Activated CD4-positive, alpha-beta T cell treated with anti-CD3 and anti-CD28 coated beads, Interleukin-2, amount 10 ng/mL, durations not matched to agents 7 days and 5 days (primary cell): ENCODE results near the gene ZNF862. TPM values are rescaled to one million over a fixed set of nuclear protein-coding genes. Genes with fewer than 3 reads are reported as not detected.

ENCODE experiments used
- CTCF ChIA-PET: fragments of 350-600 bp; sonication (Branson Sonifier 250); formaldehyde crosslinking; loops from one replicate; lab custom pipeline; 2021; ENCODE audit warnings: antibody characterized with exemption; lab: Charles Lee
- POLR2A ChIA-PET: fragments of 350-600 bp; sonication (Branson Sonifier 250); formaldehyde crosslinking; loops from one replicate; lab custom pipeline; 2021; ENCODE audit warnings: antibody characterized with exemption; lab: Charles Lee
- DNase-seq: peaks from one replicate; pipeline ENCODE4 v3.0.0-alpha.2; 2020
- H3K27ac Mint-ChIP-seq: one replicate; pipeline ENCODE4 v1.8.0; 2021; ENCODE audit warnings: mild to moderate bottlenecking, moderate library complexity, mixed read lengths
- H3K27me3 Mint-ChIP-seq: one replicate; pipeline ENCODE4 v1.8.0; 2021; ENCODE audit warnings: mixed read lengths
- H3K36me3 Mint-ChIP-seq: one replicate; pipeline ENCODE4 v1.8.0; 2021; ENCODE audit warnings: low read depth, mixed read lengths
- H3K4me1 Mint-ChIP-seq: one replicate; pipeline ENCODE4 v1.8.0; 2021; ENCODE audit warnings: mixed read lengths
- H3K4me3 Mint-ChIP-seq: one replicate; pipeline ENCODE4 v1.8.0; 2021; ENCODE audit warnings: mild to moderate bottlenecking, moderate library complexity, mixed read lengths
- H3K9me3 Mint-ChIP-seq: one replicate; pipeline ENCODE4 v1.8.0; 2021; ENCODE audit warnings: mixed read lengths
- total RNA-seq, 2 experiments: library from RNA; stranded (reverse); gene quantifications; one replicate each; pipeline ENCODE4 v1.2.3, GENCODE V29; 2021

ZNF862 gene
- total RNA-seq, 2 experiments from 2014 or later = 31.3 to 35.8 TPM

DNA sequence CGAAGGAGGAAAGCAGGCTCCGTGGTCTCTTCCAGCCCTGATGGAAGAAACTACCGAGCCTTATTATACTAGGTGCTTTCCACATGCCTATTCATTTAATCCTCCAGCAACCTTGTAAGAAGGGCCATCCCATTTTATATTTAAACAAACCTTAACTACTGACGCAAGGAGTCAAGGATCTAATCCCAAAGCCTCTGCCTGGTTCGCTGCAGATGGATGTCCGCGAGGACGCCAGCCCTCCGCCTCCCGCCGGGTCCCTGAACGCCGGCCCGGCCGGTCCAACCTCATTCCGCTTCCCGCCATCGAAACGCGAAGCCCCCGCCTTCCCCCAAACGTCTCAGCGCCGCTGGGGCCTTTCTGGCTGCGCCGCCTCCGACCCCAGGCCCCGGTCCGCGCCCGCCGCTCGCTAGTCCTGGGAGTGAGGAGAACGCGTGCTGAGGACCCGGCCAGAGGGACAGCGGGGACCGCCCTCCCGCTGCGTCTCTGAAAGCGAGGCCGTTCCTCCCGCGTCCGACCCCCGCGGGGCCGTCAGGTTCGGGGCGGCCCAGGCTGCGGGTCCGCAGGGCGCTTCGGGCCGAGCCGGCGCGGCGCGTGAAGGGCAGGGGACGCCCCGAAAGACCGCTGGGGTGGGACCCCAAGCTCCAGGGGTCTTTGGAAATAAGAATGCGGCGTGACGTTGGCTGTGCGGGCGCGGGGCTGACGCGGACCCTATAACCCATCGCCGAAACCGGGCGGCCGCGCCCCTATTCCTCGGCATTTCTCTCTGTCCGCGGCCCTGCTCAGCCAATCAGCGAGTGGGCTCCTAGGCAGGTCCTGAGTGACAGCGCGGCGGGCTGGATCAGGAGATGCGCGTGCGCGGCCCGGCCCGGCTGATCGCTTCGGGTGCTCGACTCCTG is 35.1 kb downstream of the ZNF862 start, which contains the start of gene ATP6V0E2:
TSS of gene ATP6V0E2 (plus strand) at position 896 of the 896 bp plus-strand sequence. CDS start 97 bp downstream, outside the sequence.
- ChIA-PET CTCF (no interaction called here), POLR2A (no interaction called here)
- DNase-seq = peak; percentile 94
- peaks cover 74% of the 10 kb centered on the region for H3K4me1 Mint-ChIP-seq
- H3K4me3 Mint-ChIP-seq = peak within 1 kb of the TSS; percentile 78
- H3K36me3 Mint-ChIP-seq = peaks cover 26% of the 10 kb centered on the region
- no peaks in the 10 kb centered on the region for H3K27me3 Mint-ChIP-seq
- H3K27ac Mint-ChIP-seq = peak within 1 kb of the TSS; percentile 88
- no peaks in the 10 kb centered on the region for H3K9me3 Mint-ChIP-seq

DNA sequence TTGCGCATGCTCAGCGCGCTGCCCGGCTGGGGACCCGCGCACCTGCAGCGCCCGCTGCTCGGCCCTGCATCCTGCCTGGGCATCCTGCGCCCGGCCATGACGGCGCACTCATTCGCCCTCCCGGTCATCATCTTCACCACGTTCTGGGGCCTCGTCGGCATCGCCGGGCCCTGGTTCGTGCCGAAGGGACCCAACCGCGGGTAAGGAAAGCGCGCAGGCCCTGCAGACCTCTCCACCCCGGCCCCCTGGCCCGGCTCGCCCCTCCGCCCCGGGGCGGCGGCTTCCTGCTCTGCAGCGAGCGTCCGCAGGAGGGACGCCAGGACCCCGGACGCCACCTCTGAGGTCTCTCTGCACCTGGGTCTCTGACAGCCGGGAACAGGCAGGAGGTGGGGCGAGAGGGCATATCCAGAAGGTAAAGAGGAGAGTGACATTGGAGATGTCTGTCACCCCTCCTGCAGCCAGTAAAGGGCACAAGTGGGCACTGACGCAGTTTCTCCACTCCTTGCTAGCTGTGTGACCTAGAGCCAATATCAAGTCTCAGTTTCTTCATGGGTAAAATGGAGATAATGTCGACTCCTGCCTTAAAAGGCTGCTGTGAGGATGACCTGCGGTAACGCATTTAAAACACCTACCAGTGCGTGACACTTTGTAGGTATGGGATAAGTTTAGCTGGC is 35.9 kb downstream of the ZNF862 start:
- POLR2A ChIA-PET = no interaction called here
- Mint-ChIP-seq H3K27ac (peak overlapping the region; percentile 88), H3K9me3 (no peaks in the 10 kb centered on the region), H3K36me3 (peaks cover 23% of the 10 kb centered on the region), H3K4me3 (peak overlapping the region; percentile 78), H3K4me1 (peaks cover 67% of the 10 kb centered on the region), H3K27me3 (no peaks in the 10 kb centered on the region)
- CTCF ChIA-PET = no interaction called here
- peak; percentile 22 for DNase-seq

DNA sequence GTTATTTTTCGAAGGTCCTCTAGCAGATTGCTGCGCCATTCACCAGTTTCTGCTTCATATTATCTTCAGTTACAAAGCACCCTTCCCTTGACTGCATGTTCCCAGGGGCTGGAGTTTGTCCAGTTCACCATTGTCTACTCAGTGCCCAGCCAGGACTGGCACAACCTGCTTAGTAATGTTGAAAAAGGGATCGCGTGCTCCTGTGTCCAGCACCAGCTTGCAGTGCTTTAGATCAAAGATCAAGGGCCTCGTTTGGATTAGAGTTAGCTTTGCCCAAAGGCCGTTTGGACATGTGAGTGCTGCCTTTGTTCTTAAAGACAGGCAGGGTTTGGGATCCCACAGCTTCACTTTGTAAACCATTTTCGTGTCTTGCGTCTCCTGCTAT is 36.5 kb downstream of the ZNF862 start:
- peak overlapping the region; percentile 78 for H3K4me3 Mint-ChIP-seq
- ChIA-PET CTCF (interaction anchor here (0.9 kb wide), 1 partner anchor 9 kb away, joined by 3 read pairs; no protein-coding TSS in a partner anchor), POLR2A (no interaction called here)
- H3K9me3 Mint-ChIP-seq = no peaks in the 10 kb centered on the region
- no peaks in the 10 kb centered on the region for H3K27me3 Mint-ChIP-seq
- peaks cover 22% of the 10 kb centered on the region for H3K36me3 Mint-ChIP-seq
- H3K4me1 Mint-ChIP-seq = peaks cover 61% of the 10 kb centered on the region
- no peak for DNase-seq
- H3K27ac Mint-ChIP-seq = no peak overlapping the region

DNA sequence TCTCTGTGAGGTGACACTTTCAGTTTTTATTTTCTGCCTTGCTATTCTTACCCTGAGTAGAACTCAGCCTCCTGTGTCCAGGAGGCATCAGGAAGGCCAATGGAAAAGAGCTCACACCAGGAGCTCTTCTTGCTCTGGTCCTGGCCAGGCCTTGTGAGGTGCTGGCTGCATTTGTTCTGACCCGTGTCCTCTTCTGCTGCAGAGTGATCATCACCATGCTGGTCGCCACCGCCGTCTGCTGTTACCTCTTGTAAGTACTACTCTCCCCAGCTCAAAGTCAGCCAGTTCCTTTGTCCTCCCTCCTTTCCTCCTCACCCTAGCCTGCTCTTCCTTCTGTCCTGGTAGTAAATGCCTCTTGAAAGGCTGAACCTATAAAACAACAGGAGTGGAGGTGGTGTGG is 37.2 kb downstream of the ZNF862 start:
- Mint-ChIP-seq H3K36me3 (peaks cover 20% of the 10 kb centered on the region), H3K4me3 (peak overlapping the region; percentile 78), H3K27me3 (no peaks in the 10 kb centered on the region), H3K4me1 (peaks cover 54% of the 10 kb centered on the region), H3K9me3 (no peaks in the 10 kb centered on the region), H3K27ac (peak overlapping the region; percentile 52)
- ChIA-PET POLR2A (no interaction called here), CTCF (interaction anchor here (0.7 to 0.9 kb wide), 2 partner anchors 10 to 199 kb away, joined by 3 read pairs; no protein-coding TSS in a partner anchor)
- DNase-seq = no peak

DNA sequence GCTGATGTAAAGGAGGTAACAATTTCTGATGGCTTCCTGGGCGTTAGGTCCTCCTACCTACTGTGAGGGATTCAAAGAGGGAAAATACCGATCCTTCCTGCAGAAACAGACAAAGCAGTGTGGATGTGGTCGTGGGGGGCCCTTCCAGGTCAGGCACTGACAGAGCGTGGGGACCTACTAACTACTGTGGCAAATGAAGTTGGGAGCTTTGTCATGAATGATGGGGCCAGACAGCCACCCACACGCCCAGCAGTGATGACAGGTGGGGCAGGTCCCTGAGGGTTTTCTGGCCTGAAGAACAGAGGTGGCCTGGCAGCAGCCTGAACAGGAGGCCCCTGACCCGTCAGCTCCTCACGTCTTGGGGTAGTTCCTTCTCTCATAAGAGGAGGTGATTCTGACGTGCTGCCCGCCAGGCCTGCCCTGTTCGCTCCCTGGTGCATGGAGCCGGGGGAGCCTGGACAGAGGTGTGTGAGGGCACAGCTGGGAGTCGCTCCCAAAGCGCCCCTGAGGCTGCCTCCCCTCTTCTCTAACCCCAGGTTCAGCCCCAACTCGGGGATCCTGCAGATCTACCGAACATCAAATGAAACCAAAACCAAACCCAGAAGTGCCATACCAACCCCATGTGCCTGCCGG is 39.8 kb downstream of the ZNF862 start:
- ChIA-PET POLR2A (no interaction called here), CTCF (no interaction called here)
- Mint-ChIP-seq H3K27me3 (no peaks in the 10 kb centered on the region), H3K4me3 (no peak overlapping the region), H3K4me1 (peaks cover 34% of the 10 kb centered on the region), H3K27ac (peak overlapping the region; percentile 66), H3K9me3 (no peaks in the 10 kb centered on the region), H3K36me3 (peaks cover 17% of the 10 kb centered on the region)
- no peak for DNase-seq

DNA sequence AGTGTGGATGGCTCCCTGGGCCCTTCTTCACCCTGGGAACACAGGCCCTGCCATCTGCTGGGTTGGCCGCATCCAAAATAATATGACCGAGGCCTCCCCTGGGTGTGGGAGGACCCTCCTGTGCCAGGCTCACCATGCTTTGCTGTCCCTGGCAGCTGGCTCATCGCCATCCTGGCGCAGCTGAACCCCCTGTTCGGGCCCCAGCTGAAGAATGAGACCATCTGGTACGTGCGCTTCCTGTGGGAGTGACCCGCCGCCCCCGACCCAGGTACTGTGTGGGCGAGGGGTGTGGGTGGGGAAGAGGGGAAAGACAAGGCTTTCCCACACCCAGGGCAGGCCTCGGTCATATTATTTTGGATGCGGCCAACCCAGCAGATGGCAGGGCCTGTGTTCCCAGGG is 40.3 kb downstream of the ZNF862 start:
- H3K36me3 Mint-ChIP-seq = peaks cover 17% of the 10 kb centered on the region
- ChIA-PET POLR2A (no interaction called here), CTCF (no interaction called here)
- H3K27ac Mint-ChIP-seq = no peak overlapping the region
- no peak for DNase-seq
- no peak overlapping the region for H3K4me3 Mint-ChIP-seq
- no peaks in the 10 kb centered on the region for H3K9me3 Mint-ChIP-seq
- no peaks in the 10 kb centered on the region for H3K27me3 Mint-ChIP-seq
- peaks cover 36% of the 10 kb centered on the region for H3K4me1 Mint-ChIP-seq

DNA sequence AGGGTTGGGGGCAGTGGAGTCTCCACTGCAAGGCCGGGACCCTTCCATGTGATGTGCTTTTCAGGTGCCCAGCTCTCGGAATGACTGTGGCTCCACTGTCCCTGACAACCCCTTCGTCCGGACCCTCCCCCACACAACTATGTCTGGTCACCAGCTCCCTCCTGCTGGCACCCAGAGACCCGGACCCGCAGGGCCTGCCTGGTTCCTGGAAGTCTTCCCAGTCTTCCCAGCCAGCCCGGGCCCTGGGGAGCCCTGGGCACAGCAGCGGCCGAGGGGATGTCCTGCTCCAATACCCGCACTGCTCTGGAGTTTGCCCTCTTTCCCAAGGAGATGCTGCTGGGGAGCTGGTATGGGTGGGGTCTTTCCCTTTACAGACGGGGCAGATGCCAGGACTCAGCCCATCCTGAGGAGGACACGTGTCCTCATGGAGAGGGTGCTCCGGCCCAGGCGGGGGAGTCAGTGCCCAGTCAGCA is 41.1 kb downstream of the ZNF862 start:
- DNase-seq = no peak
- Mint-ChIP-seq H3K4me1 (peaks cover 38% of the 10 kb centered on the region), H3K9me3 (no peaks in the 10 kb centered on the region), H3K36me3 (peaks cover 17% of the 10 kb centered on the region), H3K27me3 (no peaks in the 10 kb centered on the region), H3K27ac (no peak overlapping the region), H3K4me3 (no peak overlapping the region)
- POLR2A ChIA-PET = no interaction called here
- CTCF ChIA-PET = interaction anchor here (0.9 kb wide), 1 partner anchor 12 kb away, joined by 4 read pairs; no protein-coding TSS in a partner anchor

DNA sequence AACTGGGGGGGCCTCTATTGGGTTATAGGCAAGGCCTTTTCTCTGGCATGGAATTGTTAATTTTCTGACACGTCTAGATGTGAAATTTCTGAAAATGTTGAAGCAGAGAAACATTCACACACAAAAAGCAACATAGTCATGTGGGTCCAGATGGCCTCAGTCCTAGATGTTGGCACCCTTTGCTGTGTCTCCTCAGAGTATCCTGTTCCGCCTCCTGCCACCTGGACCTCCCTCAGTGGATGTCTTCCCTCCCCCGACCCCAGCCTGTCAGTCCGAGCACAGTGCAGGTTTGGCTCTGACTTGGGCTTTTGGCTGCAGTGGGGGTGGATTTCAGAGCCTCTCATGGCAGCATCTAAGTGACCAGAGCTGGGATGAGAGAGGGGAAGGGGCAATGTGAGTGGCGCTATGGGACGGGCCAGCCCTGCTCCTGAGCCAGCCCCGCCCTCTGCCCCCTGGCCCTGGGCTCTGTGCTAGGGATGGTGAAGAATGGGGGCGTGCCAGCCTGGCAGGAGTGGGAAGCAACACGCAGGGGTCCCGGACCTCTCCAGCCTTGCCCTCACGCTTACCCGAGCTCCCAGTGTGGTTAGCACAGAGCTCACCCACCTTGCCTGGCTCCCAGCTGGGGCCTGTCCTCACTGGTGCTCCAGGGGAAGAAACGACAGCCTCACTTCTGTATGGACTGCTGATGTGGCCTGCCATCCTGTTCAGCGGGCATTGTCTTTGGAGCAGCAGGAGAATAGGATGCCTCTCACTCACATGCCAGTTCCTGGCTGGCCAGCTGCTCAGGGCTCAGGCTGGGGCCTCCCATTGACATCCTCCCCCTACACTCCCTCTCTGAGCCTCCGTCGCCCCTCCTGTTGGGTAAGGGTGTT is 41.8 kb downstream of the ZNF862 start:
- peaks cover 31% of the 10 kb centered on the region for H3K4me1 Mint-ChIP-seq
- POLR2A ChIA-PET = no interaction called here
- H3K36me3 Mint-ChIP-seq = peaks cover 17% of the 10 kb centered on the region
- H3K9me3 Mint-ChIP-seq = no peaks in the 10 kb centered on the region
- DNase-seq = no peak
- H3K27ac Mint-ChIP-seq = no peak overlapping the region
- no peaks in the 10 kb centered on the region for H3K27me3 Mint-ChIP-seq
- no peak overlapping the region for H3K4me3 Mint-ChIP-seq
- CTCF ChIA-PET = interaction anchor here (0.9 to 1.3 kb wide), 2 partner anchors 9 to 13 kb away, joined by 4 to 5 read pairs; no protein-coding TSS in a partner anchor

DNA sequence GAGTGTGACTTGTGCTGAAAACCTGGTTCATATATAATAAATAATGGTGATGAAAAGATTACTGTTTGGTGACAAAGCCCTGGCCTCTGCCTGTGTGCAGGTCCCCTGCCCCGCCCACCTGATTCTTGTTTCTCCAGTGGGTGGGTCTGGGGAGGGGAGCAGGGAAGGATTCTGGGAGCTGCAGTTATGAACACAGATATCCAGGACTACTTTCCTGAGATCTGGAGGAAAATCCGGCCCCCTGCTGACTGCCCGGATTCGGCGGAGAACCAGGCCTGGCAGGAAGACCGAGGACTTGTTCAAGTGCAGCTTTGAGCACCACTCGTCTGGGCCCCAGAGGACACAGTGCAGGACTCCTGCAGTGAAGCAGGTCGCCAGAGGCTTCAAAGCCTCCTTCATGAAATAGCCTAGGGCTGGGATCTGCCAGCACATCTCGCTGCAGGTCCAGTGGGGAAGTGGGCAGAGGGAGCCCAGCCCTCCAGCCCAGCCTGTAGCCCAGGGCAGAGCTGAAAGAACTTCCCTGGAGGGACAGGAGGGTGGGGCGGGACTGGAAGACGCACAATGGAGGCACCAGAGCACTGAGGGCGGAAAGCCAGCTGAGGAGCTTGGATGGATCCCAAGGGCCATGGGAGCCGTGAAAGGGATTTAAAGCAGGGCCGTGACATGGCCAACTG is 42.6 kb downstream of the ZNF862 start:
- Mint-ChIP-seq H3K4me1 (peaks cover 23% of the 10 kb centered on the region), H3K27me3 (no peaks in the 10 kb centered on the region), H3K9me3 (no peaks in the 10 kb centered on the region), H3K27ac (no peak overlapping the region), H3K4me3 (no peak overlapping the region), H3K36me3 (peaks cover 12% of the 10 kb centered on the region)
- no peak for DNase-seq
- CTCF ChIA-PET = interaction anchor here (1.3 kb wide), 1 partner anchor 10 kb away, joined by 5 read pairs; no protein-coding TSS in a partner anchor
- POLR2A ChIA-PET = interaction anchor here (0.6 kb wide), 1 partner anchor 336 kb away, joined by 3 read pairs; no protein-coding TSS in a partner anchor

DNA sequence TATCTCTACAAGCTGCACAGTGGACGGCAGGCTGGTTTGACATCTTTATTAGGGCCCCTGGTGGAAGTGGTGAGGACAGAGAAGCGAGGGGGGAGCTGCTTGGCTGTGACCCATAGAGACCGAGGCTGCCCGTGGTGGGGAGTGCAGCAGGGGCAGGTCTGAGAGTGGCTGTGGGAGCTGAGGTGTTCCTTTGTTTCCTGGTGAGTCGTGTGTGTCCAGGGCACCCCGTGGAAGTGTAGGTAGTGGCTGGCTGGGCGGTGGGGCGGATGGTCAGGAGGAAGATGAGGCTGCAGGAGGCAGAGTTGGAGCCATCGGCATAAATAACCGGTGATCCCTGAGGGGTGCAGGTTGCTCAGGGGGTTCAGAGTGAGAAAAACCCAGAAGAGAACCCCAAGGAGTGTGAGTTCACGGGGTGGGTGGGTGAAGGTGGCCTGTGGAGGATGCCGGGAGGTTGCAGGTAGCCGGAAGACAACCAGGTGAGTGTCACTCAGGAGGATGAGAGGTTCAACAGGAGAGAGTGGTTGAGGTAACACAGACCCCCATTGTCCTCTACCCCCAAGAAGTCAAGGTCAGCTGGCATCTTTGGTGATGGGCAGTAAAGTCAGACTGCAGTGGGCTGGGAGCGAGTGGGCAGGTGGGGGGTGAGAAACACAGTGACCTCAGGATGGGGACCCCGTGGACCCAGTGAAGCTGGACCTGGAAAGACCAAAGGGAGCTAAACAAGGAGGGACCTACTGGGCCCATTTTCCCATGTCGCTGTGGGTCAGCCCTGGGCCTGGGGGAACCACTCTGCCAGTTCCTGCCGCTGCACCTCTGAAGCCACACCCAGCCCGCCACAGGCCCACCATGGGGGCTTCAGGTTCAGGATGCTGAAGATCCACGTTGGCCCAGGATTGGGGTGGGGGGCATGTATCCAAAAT is 43.4 kb downstream of the ZNF862 start:
- Mint-ChIP-seq H3K27me3 (no peaks in the 10 kb centered on the region), H3K4me1 (peaks cover 18% of the 10 kb centered on the region), H3K36me3 (peaks cover 10% of the 10 kb centered on the region), H3K9me3 (no peaks in the 10 kb centered on the region), H3K27ac (no peak overlapping the region), H3K4me3 (no peak overlapping the region)
- DNase-seq = no peak
- CTCF ChIA-PET = interaction anchor here (1.3 to 2.6 kb wide), 2 partner anchors 11 to 12 kb away, joined by 5 to 13 read pairs; no protein-coding TSS in a partner anchor
- POLR2A ChIA-PET = interaction anchor here (0.6 kb wide), 1 partner anchor 337 kb away, joined by 3 read pairs; no protein-coding TSS in a partner anchor
